ENCODE results near the gene BPIFB3.

BPIFB3 gene, protein sequence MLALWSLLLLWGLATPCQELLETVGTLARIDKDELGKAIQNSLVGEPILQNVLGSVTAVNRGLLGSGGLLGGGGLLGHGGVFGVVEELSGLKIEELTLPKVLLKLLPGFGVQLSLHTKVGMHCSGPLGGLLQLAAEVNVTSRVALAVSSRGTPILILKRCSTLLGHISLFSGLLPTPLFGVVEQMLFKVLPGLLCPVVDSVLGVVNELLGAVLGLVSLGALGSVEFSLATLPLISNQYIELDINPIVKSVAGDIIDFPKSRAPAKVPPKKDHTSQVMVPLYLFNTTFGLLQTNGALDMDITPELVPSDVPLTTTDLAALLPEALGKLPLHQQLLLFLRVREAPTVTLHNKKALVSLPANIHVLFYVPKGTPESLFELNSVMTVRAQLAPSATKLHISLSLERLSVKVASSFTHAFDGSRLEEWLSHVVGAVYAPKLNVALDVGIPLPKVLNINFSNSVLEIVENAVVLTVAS

DNA sequence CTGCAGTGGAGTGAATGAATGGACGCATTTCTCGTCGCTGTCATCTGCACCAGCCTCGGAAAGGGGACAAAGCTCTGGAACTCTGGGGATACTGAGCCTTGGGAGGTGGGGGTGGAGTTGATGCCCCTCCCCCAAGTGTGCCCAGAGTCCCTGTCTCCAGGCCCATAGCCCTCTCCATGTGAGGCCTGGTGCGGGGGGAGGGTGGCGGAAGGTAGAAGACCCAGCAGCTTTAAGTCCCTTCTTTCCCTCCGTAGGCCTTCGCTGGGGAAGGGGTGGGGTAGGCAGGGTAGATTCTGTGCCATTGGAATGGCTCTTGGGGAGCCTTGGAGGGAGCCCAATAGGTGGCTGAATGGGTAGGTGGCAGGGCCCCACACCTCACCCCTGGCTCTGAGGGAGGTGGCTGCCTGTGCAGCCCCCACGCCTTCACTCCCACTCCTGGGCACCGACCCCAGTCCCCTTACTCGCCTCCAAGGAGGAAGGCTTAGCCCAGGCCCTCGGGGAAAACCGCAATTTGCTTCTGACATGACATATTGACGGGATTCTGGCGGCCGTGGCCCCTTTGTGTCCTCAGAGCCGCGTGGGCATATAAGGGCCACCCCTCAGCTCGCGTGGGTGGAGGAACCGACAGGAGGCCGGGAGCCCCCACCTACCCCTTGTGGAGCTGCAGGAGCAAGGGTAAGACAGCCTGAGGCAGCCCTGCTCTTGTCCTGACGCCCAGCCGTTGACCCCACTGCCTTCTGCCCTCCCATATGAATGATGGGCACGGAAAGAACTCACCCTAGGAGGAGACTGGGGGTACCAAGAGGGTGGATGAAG lies at the start of gene BPIFB3:
BPIFB3 (plus strand) TSS at position 613 of the 816 bp plus-strand sequence. CDS start 1,533 bp downstream, outside the sequence.
- DNase-seq = no peak

DNA sequence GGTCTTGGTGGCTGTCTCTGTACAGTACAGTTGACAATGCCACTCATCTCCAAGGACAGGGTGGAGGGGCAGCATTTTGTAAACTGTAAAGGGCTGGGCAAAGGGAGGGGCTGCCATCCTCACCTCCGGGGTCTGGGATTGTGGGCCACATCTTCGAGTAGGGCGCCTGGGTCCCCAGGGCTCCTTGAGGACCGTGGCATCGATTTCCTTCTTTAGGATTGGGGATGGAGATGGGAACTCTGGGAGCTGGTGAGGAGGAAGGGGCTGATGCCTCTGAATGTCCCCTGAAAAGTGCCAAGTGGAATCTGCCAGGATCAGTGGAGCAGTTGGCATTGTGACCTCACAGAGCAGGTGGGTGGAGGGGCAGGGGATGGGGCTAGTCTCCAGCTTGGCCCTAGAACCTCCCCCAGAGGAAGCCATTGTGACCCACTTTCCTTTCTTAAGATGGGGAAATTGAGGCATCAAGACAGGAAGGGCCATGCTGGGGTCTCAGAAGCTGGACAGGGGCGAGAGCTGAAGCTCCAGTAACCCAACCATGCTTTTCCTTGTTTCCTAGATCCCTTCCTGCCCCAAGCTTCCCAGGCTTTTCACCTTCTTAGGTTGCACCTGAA lies 49.5 kb upstream of the BPIFB3 start, which contains the start of gene SUN5:
SUN5 (minus strand) TSS at position 293 of the 611 bp plus-strand sequence; CDS start at position 200, 93 bp downstream.
- no peak for DNase-seq

DNA sequence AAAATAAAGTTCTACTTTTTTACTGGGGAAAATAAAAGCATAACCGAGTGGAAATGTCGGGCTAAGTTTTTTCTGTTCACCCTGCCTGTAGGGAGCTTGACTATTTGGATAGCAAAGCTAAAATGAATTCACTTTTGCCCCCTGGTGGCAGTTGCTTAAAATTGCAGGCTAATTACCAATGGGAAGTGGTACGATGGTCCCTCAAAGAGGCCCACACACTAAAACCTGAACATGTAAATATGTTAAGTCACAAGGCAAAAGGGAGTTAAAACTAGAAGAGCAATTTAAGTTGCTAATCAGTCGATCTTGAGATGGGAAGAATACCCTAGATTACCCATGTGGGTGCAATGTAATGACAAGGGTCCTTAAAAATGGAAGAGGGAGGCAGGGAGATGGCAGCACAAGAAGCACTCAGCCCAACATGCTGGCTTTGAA lies 48.6 kb upstream of the BPIFB3 start:
- DNase-seq = no peak

DNA sequence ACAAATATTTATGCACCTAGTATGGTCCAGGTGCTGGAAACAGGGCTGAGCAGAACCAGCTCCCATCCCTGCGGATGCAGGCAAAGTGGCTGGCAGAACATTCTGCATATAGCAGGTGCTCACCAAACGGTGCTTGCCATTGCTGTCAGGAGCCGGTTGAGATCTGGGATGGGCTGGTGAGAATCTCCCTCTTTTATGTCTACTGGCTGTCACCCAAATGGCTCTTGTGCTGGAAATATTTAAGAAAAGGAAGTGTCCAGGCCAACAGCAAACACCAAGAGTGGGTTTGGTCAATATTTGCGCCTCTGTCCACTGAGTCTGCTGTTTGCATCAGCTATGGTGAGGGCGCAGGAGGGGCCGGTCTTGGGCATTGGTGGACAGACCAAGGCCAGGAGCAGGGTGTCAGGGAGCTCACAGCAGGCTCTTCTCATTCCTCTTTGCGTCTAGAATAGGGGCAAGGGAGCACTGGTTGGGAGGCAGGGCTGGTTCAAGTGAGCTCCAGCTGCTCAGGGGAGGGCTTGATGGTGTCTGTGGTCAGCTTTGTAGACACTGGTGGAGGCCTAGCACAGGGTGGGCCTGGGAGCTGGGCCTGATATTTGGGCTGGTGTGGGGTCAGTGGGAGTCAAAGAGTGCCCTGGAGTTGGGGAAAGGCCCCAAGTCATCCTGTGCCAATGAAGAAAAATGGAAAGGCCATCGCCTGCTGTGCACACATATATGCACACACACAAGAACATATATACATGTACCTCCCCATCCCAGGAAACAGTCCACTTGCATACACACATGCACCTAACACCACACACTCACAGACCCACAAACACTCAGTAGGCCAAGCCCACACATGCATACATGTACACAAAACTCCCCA lies 47.6 kb upstream of the BPIFB3 start:
- DNase-seq = no peak

DNA sequence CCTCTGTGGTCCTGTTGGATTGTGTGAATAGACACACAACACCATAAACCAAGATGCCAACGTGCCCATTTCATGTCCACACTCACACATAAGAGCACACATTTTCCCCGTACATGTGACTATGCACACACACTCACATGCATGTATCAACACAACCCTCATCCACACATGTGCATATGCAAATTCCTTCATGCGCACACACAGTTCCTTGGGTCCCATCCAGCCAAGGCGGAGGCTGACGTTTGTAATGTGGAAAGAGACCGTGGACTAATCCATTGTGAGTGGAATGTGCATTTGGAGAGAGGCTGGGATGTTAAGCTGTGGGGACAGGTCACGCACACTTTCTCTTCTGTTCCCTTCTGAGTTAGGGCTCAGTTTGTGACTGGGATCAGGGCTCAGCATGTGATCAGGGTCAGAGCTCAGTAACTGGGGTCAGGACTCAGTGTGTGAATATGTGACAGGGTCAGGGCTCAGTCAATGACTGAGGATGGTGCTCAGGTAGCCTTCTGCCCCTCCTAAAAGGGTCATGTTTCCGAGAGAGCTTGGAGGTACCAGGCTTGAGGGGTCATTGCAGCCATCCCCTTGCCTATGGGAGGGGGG lies 46.8 kb upstream of the BPIFB3 start:
- no peak for DNase-seq

DNA sequence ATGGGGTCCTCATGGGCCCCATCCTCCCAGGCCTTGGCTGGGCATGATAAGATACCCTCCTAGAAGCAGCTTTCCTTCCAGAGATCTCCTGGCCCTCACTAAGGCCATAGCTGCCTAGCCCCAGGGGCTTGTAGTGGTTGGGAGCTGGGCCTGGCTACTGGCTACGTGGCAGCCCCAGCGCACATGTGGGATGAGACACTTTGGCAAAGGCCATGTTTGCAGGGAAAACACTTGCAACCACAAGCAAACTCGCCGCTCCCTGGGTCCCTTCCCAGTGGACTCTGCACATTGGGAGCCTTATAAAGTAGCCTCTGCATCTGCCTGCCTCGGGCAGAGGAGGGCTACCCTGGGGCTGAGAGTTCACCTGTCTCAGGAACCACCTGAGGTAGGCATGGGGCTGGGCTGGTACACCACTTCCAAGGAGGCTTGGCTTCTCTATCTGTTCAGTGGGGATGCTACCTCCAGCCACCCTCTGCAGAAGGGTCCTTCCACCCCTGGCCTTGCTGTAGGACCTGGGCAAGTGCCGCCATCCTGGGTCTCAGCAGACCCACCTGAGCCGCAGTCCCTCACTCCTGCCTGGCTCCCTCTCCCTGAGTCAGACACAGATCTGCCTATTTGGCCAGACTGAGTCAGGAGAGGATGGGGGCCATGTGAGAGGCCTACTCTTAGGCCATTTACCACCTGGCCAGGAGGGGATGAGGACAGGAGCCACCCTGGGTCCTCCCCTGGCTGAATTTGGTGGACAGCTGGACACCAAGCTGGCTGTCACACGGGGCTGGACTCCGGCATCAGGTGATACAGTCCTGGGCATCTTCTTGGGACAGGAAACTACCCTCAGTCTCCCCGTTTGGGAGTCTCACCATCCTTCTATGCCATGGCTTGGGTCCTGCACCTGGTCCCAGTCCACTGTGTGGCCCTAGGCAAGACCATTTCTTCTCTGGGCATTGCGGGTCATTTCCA lies 46.0 kb upstream of the BPIFB3 start, which contains the start of gene BPIFB2:
BPIFB2 (plus strand) TSS at position 329 of the 960 bp plus-strand sequence. CDS start 871 bp downstream, outside the sequence.
- no peak for DNase-seq

DNA sequence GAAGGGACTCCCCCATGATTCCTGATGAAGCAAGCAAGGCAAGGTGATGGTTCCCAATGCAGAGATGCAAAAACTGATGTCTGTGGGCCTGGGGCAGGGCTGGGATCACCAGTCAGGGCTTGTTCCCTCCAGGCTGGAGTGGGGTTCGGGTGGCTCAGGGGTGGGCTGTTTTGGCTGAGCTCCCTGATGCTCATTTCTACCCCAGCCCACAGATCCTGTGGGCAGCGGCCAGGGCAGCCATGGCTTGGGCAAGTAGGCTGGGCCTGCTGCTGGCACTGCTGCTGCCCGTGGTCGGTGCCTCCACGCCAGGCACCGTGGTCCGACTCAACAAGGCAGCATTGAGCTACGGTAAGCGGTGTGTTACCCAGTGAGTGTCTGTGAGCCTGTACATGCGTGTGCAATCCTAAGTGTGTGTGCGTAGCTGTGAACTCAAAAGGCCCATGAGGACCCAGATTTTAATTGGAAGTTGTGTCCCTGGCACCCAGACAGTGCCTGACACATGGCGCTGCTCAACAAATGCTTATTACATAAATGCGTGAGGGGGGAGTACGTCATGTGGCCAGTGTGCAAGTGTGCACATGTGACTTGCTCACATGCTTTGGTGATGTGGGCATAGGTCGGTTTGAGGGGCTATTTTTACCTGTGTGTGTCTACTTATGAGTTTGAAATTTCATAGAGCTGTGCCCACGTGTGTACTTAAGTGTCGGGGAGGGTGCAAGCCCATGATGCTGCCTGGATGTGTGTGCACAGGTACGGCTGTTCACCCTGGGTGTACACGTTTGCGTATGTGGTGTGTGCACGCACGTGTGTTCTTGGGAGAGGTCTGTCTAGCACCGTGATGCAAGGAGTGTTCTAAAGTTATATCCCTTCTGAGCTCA lies 45.1 kb upstream of the BPIFB3 start:
- DNase-seq = no peak

DNA sequence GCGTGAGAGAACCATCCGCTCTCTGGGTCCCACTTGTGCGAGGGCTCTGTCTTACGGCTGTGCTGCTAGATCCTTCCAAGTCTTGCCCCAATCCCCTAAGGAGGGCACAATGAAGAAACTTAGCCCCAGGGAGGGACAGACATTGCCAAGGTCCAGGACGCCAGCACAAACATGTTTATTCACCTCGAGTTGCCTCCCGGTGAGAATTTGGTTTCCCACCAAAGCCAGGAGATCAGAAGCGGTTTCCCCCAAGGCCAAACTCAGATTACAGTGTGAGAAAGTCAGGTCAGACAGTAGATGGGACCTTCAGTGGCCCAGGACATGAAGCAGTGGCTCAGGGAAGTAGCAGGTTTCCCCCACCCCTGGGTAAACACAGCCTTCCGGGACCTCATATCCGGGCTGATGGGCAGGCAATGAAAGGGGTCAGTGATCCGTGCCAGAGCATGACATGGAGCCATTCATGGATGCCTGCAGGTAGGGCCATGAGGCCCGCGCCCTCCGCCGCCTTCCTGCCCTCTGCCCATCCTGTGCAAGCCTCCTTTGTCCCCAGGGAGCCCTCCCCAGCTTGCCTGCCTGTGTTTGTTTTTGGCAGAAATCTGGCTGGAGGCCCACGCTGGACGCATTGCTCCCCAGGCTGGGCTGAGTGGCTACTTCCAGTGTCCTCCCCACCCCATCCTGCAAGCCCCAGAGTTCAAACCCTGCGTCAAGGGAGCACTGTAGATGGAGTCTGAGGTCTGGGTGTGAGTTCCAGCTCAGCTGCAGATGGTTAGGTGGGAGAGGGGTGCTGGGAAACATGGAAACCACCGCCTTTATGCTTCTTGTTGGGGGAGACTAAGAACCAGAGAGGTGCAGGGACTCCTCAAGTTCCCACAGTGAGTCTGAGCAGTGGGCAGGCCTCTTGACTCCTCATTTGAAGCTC lies 44.2 kb upstream of the BPIFB3 start:
- DNase-seq = peak in 1 of 51 donors; percentile 16

DNA sequence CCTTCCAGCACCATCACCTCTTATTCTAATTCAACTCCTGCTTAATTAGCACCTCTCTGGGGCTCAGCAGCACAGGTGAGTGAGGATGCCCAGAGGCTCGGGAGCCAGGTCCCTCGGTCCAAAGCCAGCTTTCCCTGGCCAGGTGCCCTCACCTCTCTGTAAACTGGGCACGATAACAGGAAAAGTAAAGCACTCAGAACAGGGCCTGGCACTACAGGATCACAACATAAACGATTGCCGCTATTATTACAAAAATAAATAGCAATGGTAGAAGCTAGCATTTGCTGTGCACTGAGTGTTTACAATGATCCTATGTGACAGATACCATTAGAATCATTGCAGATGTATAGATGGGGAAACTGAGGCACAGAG lies 43.6 kb upstream of the BPIFB3 start:
- no peak for DNase-seq

DNA sequence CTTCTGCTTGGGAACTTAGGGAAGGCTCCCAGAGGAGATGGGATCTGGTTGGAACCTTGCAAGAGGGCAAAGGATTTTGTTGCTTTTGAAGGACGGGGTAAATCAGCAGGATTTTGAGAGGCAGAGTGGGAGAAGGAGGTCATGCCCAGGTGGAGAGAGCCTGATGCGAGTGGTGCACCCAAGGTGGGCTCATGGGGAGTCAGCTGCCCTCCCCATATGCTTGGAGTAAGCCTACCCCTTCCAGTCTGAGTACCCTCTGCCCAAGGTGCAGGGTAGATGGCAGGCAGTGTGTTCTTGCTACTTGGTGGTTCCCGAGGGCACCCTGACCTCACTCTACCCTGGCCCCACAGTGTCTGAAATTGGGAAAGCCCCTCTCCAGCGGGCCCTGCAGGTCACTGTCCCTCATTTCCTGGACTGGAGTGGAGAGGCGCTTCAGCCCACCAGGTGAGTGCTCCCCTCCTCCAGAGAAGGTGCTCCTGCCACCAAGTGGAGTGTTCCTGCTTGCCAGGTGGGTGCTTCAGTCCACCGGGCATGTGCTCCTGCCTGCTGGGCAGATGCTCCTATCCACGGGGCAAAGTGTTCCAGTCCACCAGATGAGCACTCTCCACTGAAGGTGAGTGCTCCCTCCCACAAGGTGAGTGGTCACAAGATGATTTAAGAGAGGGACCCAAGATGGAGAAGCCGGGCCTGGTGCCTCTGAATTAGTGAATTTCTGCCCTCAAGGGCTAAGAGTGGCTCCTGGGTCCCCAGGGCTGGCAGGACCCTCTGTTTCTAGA lies 42.8 kb upstream of the BPIFB3 start:
- no peak for DNase-seq

DNA sequence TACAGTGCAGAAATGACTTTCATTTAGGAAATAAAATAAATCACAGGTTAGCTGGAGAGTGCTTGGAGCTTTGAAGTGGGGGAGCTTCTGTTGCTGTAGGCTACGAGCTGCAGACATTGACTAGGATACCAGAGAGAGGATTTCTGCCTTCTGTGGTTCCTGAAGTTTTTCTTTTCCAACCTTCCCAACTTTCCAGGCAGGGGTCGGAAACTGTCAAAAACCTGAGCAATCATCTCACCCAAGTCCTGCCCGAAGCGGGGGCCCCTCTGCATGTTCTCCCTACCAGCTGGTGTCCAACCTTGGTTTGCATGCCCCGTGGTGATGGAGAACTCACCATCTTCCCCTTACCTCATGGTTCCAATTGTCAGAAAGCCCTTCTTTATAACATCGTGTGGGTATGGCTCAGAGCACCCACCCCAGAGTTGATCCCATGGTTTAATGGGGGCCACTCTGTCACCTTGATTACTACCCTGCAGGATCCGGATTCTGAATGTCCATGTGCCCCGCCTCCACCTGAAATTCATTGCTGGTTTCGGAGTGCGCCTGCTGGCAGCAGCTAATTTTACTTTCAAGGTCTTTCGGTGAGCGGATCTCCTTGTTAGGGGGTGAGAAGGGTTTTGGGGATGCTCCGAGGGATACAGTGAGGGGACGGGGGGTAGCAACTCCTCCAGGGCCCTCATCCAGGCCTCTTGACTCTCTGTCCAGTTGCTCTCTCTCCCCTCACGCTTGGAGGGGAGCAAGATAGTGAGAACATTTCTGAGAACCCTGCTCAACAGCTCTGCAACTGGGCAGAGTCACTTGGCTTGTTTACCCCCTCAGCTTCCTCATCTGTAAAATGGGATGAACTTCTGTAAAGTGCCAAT lies 41.1 kb upstream of the BPIFB3 start:
- no peak for DNase-seq

DNA sequence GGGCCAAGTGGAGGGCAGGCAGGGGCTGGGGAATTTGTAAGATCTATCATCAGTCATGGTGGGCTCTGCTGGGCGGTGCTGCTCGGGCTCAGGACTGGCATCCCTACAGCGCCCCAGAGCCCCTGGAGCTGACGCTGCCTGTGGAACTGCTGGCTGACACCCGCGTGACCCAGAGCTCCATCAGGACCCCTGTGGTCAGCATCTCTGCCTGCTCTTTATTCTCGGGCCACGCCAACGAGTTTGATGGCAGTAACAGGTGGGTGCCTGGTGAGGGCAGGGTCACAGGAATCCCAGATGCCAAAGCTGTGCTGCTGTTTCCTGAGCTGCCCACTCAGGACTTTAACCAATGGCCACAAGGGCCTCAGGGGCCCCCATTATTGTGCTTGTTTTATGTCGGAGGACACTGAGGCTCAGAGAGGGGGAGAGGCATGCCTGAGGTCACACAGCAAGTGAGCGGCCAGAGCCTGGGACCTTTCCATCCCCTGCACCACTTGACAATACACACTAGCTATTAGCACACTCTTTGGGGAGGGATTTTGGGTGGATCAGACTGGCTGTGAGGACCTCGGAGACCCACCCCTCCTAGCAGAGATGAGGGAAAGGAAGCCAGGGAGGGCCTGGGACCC lies 39.9 kb upstream of the BPIFB3 start:
- no peak for DNase-seq

DNA sequence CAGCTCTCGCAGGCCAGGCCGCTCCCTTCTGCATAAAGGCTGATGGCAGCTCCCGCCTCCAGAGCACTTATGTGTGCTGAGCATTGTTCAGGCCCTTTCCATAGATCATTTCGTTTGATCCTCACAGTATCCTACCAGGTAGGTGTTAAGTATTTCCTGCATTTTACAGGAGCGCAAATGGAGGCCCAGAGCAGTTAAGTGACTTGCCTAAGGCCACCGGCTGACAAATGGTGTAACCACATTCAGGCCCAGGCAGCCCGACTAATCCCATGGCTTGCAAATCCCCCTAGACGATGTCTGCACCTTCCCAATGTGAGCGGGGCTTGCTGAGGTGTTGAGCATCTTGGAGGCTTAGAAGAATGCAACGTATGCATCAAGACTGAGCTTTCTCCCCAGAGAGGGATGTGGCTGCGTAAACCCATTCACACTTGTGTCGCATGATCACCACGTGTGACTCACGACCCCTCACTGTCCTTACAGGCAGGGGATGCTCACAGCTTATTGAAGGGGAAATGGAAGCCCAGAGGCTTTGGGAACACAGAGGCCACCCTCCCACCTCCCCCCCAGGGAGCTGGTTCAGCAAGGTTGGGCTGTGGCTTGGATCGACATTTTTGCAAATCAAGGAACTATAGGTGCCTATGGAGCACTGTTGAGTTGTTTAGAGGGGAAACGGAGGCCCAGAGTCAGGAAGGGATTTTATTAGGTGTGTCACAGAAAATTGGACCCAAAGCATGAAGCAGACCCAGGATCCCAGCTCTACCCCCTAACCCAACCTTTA lies 39.2 kb upstream of the BPIFB3 start:
- DNase-seq = no peak

DNA sequence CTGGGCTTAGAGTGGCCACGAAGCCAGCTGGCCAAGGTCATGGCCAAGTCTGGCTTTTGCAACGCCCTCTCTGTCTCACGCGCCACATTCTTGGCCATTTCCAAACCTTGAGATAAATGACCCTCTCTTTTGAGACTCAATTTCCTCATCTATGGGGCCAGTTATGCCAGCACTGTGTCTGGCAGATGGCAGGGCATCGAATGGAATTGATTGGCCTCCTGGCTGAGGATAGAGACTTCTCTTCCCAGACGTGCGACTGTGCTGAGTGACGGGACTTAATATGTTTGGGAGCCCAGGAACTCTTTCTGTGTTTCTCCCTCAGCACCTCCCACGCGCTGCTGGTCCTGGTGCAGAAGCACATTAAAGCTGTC lies 38.6 kb upstream of the BPIFB3 start:
- no peak for DNase-seq

All from hypothalamus (tissue), 51 donors.